ENCODE results near the gene NAP1L1.

The NAP1L1 gene

DNA sequence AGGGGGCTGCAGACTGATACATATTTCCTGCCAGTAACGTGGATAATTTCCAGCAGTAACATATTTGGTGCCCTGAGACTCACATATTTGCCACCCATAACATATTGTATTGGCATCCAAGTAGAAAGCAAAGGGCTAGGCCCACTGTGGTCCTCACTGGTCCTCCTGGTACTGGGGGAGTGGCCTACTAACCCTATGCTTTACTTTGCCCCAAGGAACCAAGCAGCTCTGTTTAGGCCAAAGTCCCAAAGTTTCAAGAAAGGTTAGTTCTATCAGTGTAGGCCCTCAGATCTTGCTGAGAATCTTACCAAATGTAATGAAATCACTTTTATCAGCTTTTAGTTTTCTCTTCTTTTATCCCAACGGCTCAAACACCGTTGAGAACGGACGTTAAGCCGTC is 35.4 kb upstream of the NAP1L1 start:
- no peaks in the 10 kb centered on the region for H3K4me1 ChIP-seq (ENCODE audit: low read depth, poor library complexity, severe bottlenecking)
- H3K4me2 ChIP-seq: no peak overlapping the region

DNA sequence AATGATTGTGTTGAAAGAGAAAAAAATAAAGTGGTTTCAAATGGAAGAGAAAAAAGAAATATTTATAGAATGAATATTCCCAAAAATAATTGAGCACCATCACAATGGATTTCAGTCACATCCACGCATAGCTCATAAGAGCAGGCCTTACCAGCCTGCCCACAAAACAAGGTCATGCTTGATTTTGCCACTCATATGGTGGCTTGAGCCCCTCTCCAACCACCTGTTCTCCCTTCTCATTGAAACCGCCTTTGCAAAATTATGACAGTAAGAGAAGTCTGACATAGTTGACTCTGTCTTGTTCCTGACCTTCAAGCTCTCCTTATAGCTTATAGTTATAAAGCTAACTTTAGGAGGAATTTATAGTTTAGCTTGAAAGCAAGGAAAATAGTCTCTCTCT is 33.3 kb upstream of the NAP1L1 start:
- no peak overlapping the region for H2AFZ ChIP-seq (ENCODE audit: low read depth)

More for the DNA sequence above, 35.4 kb upstream of the NAP1L1 start:
- no peaks in the 10 kb centered on the region for H3K79me2 ChIP-seq (ENCODE audit: insufficient read depth, low read depth)
- no peak overlapping the region for H2AFZ ChIP-seq (ENCODE audit: low read depth)
- TF ChIP-seq, protein P1, sequence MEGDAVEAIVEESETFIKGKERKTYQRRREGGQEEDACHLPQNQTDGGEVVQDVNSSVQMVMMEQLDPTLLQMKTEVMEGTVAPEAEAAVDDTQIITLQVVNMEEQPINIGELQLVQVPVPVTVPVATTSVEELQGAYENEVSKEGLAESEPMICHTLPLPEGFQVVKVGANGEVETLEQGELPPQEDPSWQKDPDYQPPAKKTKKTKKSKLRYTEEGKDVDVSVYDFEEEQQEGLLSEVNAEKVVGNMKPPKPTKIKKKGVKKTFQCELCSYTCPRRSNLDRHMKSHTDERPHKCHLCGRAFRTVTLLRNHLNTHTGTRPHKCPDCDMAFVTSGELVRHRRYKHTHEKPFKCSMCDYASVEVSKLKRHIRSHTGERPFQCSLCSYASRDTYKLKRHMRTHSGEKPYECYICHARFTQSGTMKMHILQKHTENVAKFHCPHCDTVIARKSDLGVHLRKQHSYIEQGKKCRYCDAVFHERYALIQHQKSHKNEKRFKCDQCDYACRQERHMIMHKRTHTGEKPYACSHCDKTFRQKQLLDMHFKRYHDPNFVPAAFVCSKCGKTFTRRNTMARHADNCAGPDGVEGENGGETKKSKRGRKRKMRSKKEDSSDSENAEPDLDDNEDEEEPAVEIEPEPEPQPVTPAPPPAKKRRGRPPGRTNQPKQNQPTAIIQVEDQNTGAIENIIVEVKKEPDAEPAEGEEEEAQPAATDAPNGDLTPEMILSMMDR (conservative IDR thresholded peaks at IDR 0.05; ENCODE audit: low read depth, low read length): no peak
- no peaks in the 10 kb centered on the region for H3K27me3 ChIP-seq (ENCODE audit: insufficient read depth, low read depth)
- no peak overlapping the region for H3K9ac ChIP-seq
- no peak overlapping the region for H3K4me3 ChIP-seq (IDR thresholded peaks at IDR 0.05; ENCODE audit: insufficient read depth, low read depth, low read length)
- H4K20me1 ChIP-seq (ENCODE audit: insufficient read depth): no peaks in the 10 kb centered on the region
- no peaks in the 10 kb centered on the region for H3K36me3 ChIP-seq (ENCODE audit: insufficient read depth)
- H3K27ac ChIP-seq: no peak overlapping the region

DNA sequence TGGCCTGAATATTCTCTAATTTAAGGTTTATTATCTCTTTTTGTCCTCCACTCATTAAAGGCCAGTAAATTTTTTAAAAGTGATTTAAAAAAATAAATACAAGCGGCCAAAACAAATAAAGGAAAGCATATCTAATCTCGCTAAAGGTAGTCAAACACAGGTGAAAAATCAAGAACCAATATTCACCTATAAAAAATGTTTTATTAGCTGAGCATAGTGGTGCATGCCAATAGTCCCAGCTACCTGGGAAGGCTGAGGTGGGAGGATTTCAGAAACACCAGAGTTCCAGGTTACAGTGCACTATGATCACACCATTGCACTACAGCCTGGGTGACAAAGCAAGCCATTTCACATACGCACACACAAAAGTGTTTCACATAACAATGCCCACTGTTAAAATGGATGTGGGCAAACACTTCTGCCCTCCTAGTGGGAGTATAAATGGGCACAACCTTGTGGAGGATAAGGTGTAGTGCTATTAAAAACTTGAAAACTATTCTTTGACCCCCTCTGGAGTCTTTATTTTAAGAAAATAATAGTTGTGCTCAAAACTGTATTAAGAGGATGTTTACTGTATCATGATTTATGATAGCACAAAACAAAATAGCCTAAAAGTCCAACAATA is 32.7 kb upstream of the NAP1L1 start:
- TF ChIP-seq, protein P1 (conservative IDR thresholded peaks at IDR 0.05; ENCODE audit: low read depth, low read length): no peak
- no peak overlapping the region for H3K27ac ChIP-seq
- no peak overlapping the region for H3K9ac ChIP-seq

More for the DNA sequence above, 33.3 kb upstream of the NAP1L1 start:
- H3K27me3 ChIP-seq (ENCODE audit: insufficient read depth, low read depth): no peaks in the 10 kb centered on the region
- H3K4me1 ChIP-seq (ENCODE audit: low read depth, poor library complexity, severe bottlenecking): no peaks in the 10 kb centered on the region
- no peak overlapping the region for H3K4me2 ChIP-seq
- H3K79me2 ChIP-seq (ENCODE audit: insufficient read depth, low read depth): no peaks in the 10 kb centered on the region
- H3K36me3 ChIP-seq (ENCODE audit: insufficient read depth): no peaks in the 10 kb centered on the region
- H3K4me3 ChIP-seq (IDR thresholded peaks at IDR 0.05; ENCODE audit: insufficient read depth, low read depth, low read length): no peak overlapping the region
- H3K9ac ChIP-seq: no peak overlapping the region
- no peak overlapping the region for H3K27ac ChIP-seq
- TF ChIP-seq, protein P1 (conservative IDR thresholded peaks at IDR 0.05; ENCODE audit: low read depth, low read length): no peak
- H4K20me1 ChIP-seq (ENCODE audit: insufficient read depth): no peaks in the 10 kb centered on the region

DNA sequence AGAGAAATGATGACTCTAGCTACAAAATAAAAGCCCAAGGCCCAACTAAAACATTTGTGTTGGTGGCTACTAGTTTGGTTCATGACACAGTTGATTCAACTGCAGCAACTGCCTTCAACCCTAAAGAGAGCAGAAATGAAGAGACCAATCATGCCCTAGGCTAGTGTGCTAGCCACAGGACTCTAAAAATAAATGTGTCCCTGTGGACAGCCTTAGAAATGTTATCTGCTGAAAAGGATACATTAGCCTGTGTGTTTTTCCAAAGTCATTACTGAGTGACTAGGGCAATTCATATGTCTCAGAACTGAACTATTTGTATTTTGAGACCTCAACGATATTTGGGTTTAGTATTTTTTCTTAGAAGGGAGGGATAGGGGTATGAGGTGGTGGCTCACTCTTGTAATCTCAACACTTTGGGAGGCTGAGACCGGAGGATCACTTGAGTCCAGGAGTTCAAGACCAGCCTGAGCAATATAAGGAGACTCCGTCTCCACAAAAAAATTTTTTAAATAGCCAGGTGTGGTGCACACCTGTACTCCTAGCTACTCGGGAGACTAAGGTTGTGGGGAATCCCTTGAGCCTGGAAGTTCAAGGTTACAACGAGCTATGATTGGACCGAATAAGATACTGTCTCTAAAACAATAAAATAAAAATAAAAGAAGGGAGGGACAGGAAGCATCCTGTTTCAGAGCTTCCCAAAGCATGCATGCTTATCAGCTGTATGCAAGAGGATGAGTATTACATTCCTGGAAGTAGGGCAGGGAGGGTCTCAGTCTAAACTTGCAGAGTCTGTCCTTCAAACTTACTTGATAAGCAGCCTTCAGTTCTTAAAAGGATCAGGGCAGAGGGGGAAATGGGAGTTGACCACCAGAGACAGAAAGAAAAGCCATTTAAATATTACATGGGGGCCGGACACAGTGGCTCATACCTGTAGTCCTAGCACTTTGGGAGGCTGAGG is 29.6 kb upstream of the NAP1L1 start:
- Histone ChIP-seq H3K36me3 (ENCODE audit: insufficient read depth) (no peaks in the 10 kb centered on the region), H3K79me2 (ENCODE audit: insufficient read depth, low read depth) (no peaks in the 10 kb centered on the region), H4K20me1 (ENCODE audit: insufficient read depth) (no peaks in the 10 kb centered on the region), H3K27ac (no peak overlapping the region), H3K9ac (no peak overlapping the region), H2AFZ (ENCODE audit: low read depth) (no peak overlapping the region), H3K4me1 (ENCODE audit: low read depth, poor library complexity, severe bottlenecking) (no peaks in the 10 kb centered on the region), H3K4me2 (no peak overlapping the region), H3K4me3 (IDR thresholded peaks at IDR 0.05; ENCODE audit: insufficient read depth, low read depth, low read length) (no peak overlapping the region), H3K27me3 (ENCODE audit: insufficient read depth, low read depth) (no peaks in the 10 kb centered on the region)
- TF ChIP-seq, protein P1 (conservative IDR thresholded peaks at IDR 0.05; ENCODE audit: low read depth, low read length): no peak

More for the DNA sequence above, 32.7 kb upstream of the NAP1L1 start:
- H3K27me3 ChIP-seq (ENCODE audit: insufficient read depth, low read depth): no peaks in the 10 kb centered on the region
- no peaks in the 10 kb centered on the region for H3K4me1 ChIP-seq (ENCODE audit: low read depth, poor library complexity, severe bottlenecking)
- no peak overlapping the region for H3K4me2 ChIP-seq
- no peak overlapping the region for H3K4me3 ChIP-seq (IDR thresholded peaks at IDR 0.05; ENCODE audit: insufficient read depth, low read depth, low read length)
- H4K20me1 ChIP-seq (ENCODE audit: insufficient read depth): no peaks in the 10 kb centered on the region
- H2AFZ ChIP-seq (ENCODE audit: low read depth): no peak overlapping the region
- no peaks in the 10 kb centered on the region for H3K36me3 ChIP-seq (ENCODE audit: insufficient read depth)
- H3K79me2 ChIP-seq (ENCODE audit: insufficient read depth, low read depth): no peaks in the 10 kb centered on the region

Data from KMS-11 (cell line).